Gastroesophageal sphincter (tissue), 4 donors: ENCODE measurements around the gene PRR22. TPM values are rescaled to one million over a fixed set of nuclear protein-coding genes. Genes with fewer than 3 reads are reported as not detected.

Source experiments
- ATAC-seq: fragments of 150-250 bp; one replicate; pipeline ENCODE4 v1.9.1; 2016; ENCODE audit warnings: mild to moderate bottlenecking, moderate library complexity
- H3K27ac ChIP-seq, 4 donors: fragments of 200-600 bp; sonication (generic) in 3 of 4; 1 replicate in 3 of 4; 2 replicates in 1 of 4; pipeline ENCODE4 v1.5.1; 2016 to 2019
- H3K27me3 ChIP-seq: fragments of 200-600 bp; sonication (generic); one replicate; pipeline ENCODE4 v1.5.1; 2019
- H3K36me3 ChIP-seq, 2 donors: fragments of 200-600 bp; sonication (generic); one replicate each; pipeline ENCODE4 v1.5.1; 2019; ENCODE audit warnings: control low read depth in 1 of 2
- H3K4me1 ChIP-seq, 3 donors: fragments of 200-600 bp; sonication (generic); 1 replicate in 2 of 3; 2 replicates in 1 of 3; pipeline ENCODE4 v1.5.1; 2016 to 2019; ENCODE audit warnings: control low read depth in 2 of 3
- H3K4me3 ChIP-seq, 2 donors: fragments of 200-600 bp; sonication (generic); one replicate each; pipeline ENCODE4 v1.5.1; 2019; ENCODE audit warnings: mild to moderate bottlenecking in 1 of 2, moderate library complexity in 1 of 2
- H3K9me3 ChIP-seq, 3 donors: fragments of 200-600 bp; sonication (generic); one replicate each; pipeline ENCODE4 v1.5.1; 2017 to 2019; ENCODE audit warnings: control low read depth in 2 of 3
- EP300 ChIP-seq: sonication (generic); formaldehyde crosslinking; IDR thresholded peaks from one replicate; pipeline ENCODE4 v1.6.1; 2017; ENCODE audit warnings: antibody characterized with exemption, mild to moderate bottlenecking
- POLR2A ChIP-seq, 2 donors: fragments of 450-650 bp; IDR thresholded peaks; one replicate each; pipeline ENCODE4 v1.6.1; 2017; ENCODE audit warnings: antibody characterized with exemption in 2 of 2, mild to moderate bottlenecking in 2 of 2, moderate library complexity in 1 of 2
- POLR2AphosphoS5 ChIP-seq: sonication (generic); formaldehyde crosslinking; IDR thresholded peaks from one replicate; pipeline ENCODE4 v1.6.1; 2017; ENCODE audit warnings: antibody characterized with exemption
- WGBS, 2 donors: methylation state at CpG; one replicate each; pipeline ENCODE4 v1.1.5; 2018; ENCODE audit warnings: low coverage in 1 of 2; 5-methylcytosine and 5-hydroxymethylcytosine counted together
- total RNA-seq, 4 donors: library from RNA; depleted of rRNA; stranded (reverse); fragments of >200 nt; gene quantifications; one replicate each; pipeline ENCODE4 v1.1.0, GENCODE V29; 2016
- TF ChIP-seq, protein P1 (sequence below), 4 experiments: fragments of 200-600 bp in 2 of 4; fragments of 450-650 bp in 2 of 4; sonication (generic) in 1 of 4; IDR thresholded peaks; one replicate each; pipeline ENCODE4 v1.5.1; 2017 to 2019; ENCODE audit warnings: antibody characterized with exemption in 4 of 4, mild to moderate bottlenecking in 2 of 4, moderate library complexity in 2 of 4

PRR22 gene
- total RNA-seq, 4 donors from 2014 or later = 0.40 TPM; not detected in 3

DNA sequence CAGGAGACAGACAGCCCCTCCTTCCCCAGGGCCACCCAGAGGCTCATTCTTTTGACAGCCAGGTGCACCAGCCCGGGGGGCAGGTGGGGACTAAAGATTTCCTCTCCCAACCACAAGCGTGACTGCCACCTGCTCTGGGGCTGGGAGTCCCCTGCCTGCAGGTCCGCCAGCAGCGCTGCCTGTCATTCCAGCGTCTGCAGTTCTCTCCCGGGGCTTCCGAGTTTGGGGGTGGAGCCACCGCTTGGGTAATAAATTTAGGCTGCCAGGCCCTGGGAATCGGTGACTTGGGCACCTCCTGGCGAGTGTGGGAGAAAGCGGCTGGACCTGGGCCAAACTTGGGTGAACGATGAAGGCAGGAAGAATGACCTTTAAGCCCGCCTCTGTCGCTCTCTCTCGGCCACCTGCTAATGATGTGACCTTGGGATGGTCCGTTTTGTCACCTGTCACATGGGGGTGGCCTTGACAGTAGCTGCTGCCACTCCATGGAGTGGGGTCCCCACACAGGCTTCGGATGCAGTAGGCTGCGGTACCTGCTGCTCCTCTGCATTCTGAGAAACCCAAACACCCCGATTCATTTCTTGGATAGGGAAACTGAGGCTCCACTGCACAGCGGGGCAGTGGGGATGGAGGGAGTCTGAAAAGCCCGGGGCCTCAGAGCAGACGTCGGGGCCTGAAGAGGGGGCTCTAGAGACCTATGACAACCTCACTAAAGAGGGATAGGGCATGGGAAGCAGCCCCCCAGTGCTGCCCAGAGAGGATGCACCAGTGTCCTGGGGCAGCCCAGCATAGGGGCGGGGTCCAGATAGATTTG lies 42.2 kb upstream of the PRR22 start:
- Histone ChIP-seq H3K9me3 (no peaks in the 10 kb centered on the region), H3K36me3 (no peaks in the 10 kb centered on the region), H3K27ac (peak overlapping the region in 3 of 4 donors; percentile 94 to 98 (median 96)), H3K4me3 (no peak overlapping the region), H3K4me1 (peaks cover 0 to 55% (median 21%) of the 10 kb centered on the region in 3 donors), H3K27me3 (peaks cover 23% of the 10 kb centered on the region)
- WGBS, 2 donors = 17 to 40% methylated on average over 1 to 12 of the region's 24 CpGs
- ATAC-seq = no peak
- TF ChIP-seq POLR2A (IDR thresholded peaks at IDR 0.05) (no peak), POLR2AphosphoS5 (peak; percentile 26), EP300 (no peak)
- TF ChIP-seq, protein P1, sequence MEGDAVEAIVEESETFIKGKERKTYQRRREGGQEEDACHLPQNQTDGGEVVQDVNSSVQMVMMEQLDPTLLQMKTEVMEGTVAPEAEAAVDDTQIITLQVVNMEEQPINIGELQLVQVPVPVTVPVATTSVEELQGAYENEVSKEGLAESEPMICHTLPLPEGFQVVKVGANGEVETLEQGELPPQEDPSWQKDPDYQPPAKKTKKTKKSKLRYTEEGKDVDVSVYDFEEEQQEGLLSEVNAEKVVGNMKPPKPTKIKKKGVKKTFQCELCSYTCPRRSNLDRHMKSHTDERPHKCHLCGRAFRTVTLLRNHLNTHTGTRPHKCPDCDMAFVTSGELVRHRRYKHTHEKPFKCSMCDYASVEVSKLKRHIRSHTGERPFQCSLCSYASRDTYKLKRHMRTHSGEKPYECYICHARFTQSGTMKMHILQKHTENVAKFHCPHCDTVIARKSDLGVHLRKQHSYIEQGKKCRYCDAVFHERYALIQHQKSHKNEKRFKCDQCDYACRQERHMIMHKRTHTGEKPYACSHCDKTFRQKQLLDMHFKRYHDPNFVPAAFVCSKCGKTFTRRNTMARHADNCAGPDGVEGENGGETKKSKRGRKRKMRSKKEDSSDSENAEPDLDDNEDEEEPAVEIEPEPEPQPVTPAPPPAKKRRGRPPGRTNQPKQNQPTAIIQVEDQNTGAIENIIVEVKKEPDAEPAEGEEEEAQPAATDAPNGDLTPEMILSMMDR (IDR thresholded peaks at IDR 0.05) = peak in 3 of 4 experiments; percentile 37 to 52 (median 43)

DNA sequence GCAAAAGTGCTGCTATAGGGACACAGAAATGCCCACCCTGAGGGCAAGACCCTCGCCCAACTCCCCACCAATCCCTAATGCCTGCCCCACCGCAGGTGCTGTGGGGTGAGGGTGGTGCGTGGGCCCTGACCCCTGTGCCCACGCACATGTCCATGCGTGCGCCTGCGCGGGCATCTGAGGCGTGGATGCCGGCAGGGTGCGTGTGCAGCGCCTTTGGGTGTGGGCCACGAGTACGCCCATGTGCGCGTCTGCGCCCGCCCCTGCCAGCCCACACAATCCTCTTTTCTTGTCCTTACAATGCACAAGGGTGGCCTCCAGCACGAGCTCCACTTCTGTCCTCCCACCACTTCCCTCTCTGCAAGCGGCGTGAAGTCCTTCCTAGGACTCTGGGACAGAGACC lies 40.6 kb upstream of the PRR22 start:
- Histone ChIP-seq H3K36me3 (no peaks in the 10 kb centered on the region), H3K4me1 (peaks cover 0 to 59% (median 22%) of the 10 kb centered on the region in 3 donors)

DNA sequence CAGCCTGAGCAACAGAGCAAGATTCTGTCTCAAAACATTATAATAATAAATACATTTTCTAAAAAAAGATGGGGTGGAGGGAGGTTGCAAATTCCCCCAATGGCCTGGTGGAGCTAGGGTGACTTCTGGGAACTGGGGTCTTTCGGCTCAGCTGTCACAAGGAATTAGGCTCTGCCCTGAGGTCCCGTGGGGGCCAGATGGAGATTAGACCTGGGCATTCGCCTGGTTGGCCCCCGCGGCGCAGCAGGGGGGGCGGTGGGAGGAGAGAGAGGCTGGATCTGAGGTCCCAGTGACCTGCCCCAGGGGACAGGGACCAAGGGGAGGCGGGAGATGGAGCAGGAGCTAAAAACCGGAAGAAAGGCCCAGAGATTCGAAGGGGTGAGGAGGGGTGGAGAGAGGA lies 40.2 kb upstream of the PRR22 start:
- H3K4me1 ChIP-seq = peaks cover 0 to 56% (median 21%) of the 10 kb centered on the region in 3 donors
- TF ChIP-seq POLR2A (IDR thresholded peaks at IDR 0.05) = no peak
- TF ChIP-seq, protein P1 (IDR thresholded peaks at IDR 0.05) = no peak
- TF ChIP-seq EP300 = no peak
- TF ChIP-seq POLR2AphosphoS5 = no peak
- H3K9me3 ChIP-seq = no peaks in the 10 kb centered on the region
- no peaks in the 10 kb centered on the region for H3K36me3 ChIP-seq
- WGBS, 2 donors = 84 to 98% methylated on average over 7 to 10 of the region's 10 CpGs
- H3K27ac ChIP-seq = no peak overlapping the region
- no peak for ATAC-seq
- H3K4me3 ChIP-seq = no peak overlapping the region
- peaks cover 20% of the 10 kb centered on the region for H3K27me3 ChIP-seq

More for the DNA sequence above, 40.6 kb upstream of the PRR22 start:
- TF ChIP-seq POLR2AphosphoS5 (no peak), EP300 (no peak), POLR2A (IDR thresholded peaks at IDR 0.05) (no peak)
- TF ChIP-seq, protein P1 (IDR thresholded peaks at IDR 0.05) = no peak
- no peak overlapping the region for H3K27ac ChIP-seq
- H3K9me3 ChIP-seq = no peaks in the 10 kb centered on the region
- ATAC-seq = no peak
- 100% methylated on average over 7 of the region's 21 CpGs; no CpG with 5 or more reads in 1 of the 2 donors for WGBS, 2 donors
- H3K27me3 ChIP-seq = peaks cover 23% of the 10 kb centered on the region
- no peak overlapping the region for H3K4me3 ChIP-seq

DNA sequence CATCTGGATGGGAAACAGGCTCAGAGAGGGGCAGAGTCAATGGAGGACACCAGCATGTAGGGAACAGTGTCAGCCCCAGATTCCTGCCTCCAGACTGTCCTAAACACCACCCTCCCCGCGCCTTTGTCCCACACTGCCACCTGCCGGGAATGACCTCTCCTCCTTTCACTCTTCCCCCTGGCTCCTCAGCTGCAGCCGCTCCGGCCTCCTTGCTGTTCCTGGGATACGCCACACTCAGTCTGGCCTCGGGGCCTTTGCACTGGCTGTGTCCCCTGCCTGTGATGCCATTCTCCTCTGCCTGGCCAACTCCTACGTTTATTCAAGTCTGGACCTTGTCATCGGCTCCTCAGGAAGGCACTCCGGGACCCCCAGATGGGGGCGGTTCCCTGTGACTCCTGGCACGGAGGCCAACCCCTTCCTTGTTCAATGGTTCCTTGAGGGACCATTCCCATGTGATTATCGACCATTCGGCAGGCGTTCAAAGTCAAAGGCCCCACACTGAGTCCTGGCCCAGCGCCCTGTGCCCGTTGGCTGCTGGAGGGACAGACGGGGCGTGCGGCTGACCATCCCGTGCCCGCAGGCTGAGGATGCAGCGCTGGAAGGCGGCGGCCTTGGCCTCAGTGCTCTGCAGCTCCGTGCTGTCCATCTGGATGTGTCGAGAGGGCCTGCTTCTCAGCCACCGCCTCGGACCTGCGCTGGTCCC lies 39.2 kb upstream of the PRR22 start:
- no peak for ATAC-seq
- Histone ChIP-seq H3K4me1 (peaks cover 0 to 46% (median 11%) of the 10 kb centered on the region in 3 donors), H3K27ac (no peak overlapping the region), H3K36me3 (no peaks in the 10 kb centered on the region), H3K27me3 (peaks cover 10% of the 10 kb centered on the region), H3K4me3 (no peak overlapping the region), H3K9me3 (no peaks in the 10 kb centered on the region)
- WGBS, 2 donors = 70% methylated on average over 11 of the region's 30 CpGs; no CpG with 5 or more reads in 1 of the 2 donors
- TF ChIP-seq POLR2A (IDR thresholded peaks at IDR 0.05) (no peak), POLR2AphosphoS5 (no peak), EP300 (no peak)
- TF ChIP-seq, protein P1 (IDR thresholded peaks at IDR 0.05) = no peak
